Stimulated activated CD4-positive, alpha-beta T cell treated with anti-CD3 and anti-CD28 coated beads, TNF-alpha, amount 100 ng/mL, for 4 hours (primary cell): Measurements from ENCODE around the gene CTIF.

Source experiments
- DNase-seq, 3 experiments: peaks; one replicate each; pipeline ENCODE4 v3.0.0-alpha.2; 2020; ENCODE audit warnings: low read depth in 3 of 3

The CTIF gene

GRCh38 chr18:48751727-48752468 lies 213.1 kb downstream of the CTIF start:
- DNase-seq, result no peak

- DNase-seq, result no peak
These were observed 213.6 kb downstream of the CTIF start for GRCh38 chr18:48752478-48752877.

GRCh38 chr18:48752928-48753327 lies 214.1 kb downstream of the CTIF start:
- DNase-seq, result no peak

GRCh38 chr18:48753691-48754090 lies 214.9 kb downstream of the CTIF start:
- DNase-seq, result no peak

- DNase-seq, result no peak
These were observed 215.7 kb downstream of the CTIF start for GRCh38 chr18:48754559-48754958.

- no peak for DNase-seq
These were observed 216.2 kb downstream of the CTIF start for GRCh38 chr18:48754993-48755473.

- DNase-seq, result no peak
These were observed 217.8 kb downstream of the CTIF start for GRCh38 chr18:48756511-48757226.

GRCh38 chr18:48757367-48757766 lies 218.5 kb downstream of the CTIF start:
- DNase-seq, result no peak

- DNase-seq, result no peak
These were observed 219.1 kb downstream of the CTIF start for GRCh38 chr18:48757906-48758305.

- no peak for DNase-seq
These were observed 222.8 kb downstream of the CTIF start for GRCh38 chr18:48761582-48761981.

GRCh38 chr18:48762022-48762421 lies 223.2 kb downstream of the CTIF start:
- no peak for DNase-seq

- DNase-seq, result no peak
These were observed 224.2 kb downstream of the CTIF start for GRCh38 chr18:48762836-48763718.

GRCh38 chr18:48763719-48764100 lies 224.9 kb downstream of the CTIF start:
- no peak for DNase-seq

GRCh38 chr18:48765053-48765452 lies 226.2 kb downstream of the CTIF start:
- no peak for DNase-seq

GRCh38 chr18:48766026-48766425 lies 227.2 kb downstream of the CTIF start:
- DNase-seq, result no peak

- no peak for DNase-seq
These were observed 227.7 kb downstream of the CTIF start for GRCh38 chr18:48766487-48766886.

- no peak for DNase-seq
These were observed 228.4 kb downstream of the CTIF start for GRCh38 chr18:48767090-48767690.

GRCh38 chr18:48769006-48769636 lies 230.3 kb downstream of the CTIF start:
- no peak for DNase-seq

GRCh38 chr18:48770243-48770642 lies 231.4 kb downstream of the CTIF start:
- DNase-seq, result no peak

- DNase-seq, result no peak
These were observed 233.0 kb downstream of the CTIF start for GRCh38 chr18:48771641-48772375.

GRCh38 chr18:48772457-48772856 lies 233.6 kb downstream of the CTIF start:
- DNase-seq, result no peak
